Progenitor cell of endocrine pancreas (in vitro differentiated cells): Measurements from ENCODE around the gene ITGA4. TPM values are rescaled to one million over a fixed set of nuclear protein-coding genes. Genes with fewer than 3 reads are reported as not detected.

ENCODE experiments used
- DNase-seq: peaks from one replicate; pipeline ENCODE4 v3.0.0; 2021; ENCODE audit warnings: low spot score; ENCODE audit not compliant: unreplicated experiment
- H3K27ac Mint-ChIP-seq: 2 replicates; pipeline ENCODE4 v1.8.0; 2021; ENCODE audit warnings: mild to moderate bottlenecking, moderate library complexity, mixed read lengths
- H3K27me3 Mint-ChIP-seq: 2 replicates; pipeline ENCODE4 v1.8.0; 2021; ENCODE audit warnings: mixed read lengths
- H3K36me3 Mint-ChIP-seq: 2 replicates; pipeline ENCODE4 v1.8.0; 2022; ENCODE audit warnings: mixed read lengths; ENCODE audit not compliant: insufficient read depth
- H3K4me1 Mint-ChIP-seq: 2 replicates; pipeline ENCODE4 v1.8.0; 2021; ENCODE audit warnings: low read depth, mixed read lengths
- H3K4me3 Mint-ChIP-seq: 2 replicates; pipeline ENCODE4 v1.8.0; 2021; ENCODE audit warnings: low read depth, mild to moderate bottlenecking, moderate library complexity, mixed read lengths
- H3K9me3 Mint-ChIP-seq: 2 replicates; pipeline ENCODE4 v1.8.0; 2021; ENCODE audit warnings: low read depth, mixed read lengths
- total RNA-seq: library from RNA; stranded (reverse); gene quantifications from 2 replicates; pipeline ENCODE4 v1.2.1, GENCODE V29; 2021
- TF ChIP-seq, protein P1 (sequence below): fragments of 200-600 bp; sonication (generic); IDR thresholded peaks from one replicate; pipeline ENCODE4 v1.5.0; 2021; ENCODE audit warnings: antibody characterized with exemption, mild to moderate bottlenecking; ENCODE audit not compliant: unreplicated experiment

The ITGA4 gene
- total RNA-seq, 1 donor from 2014 or later = 0.96 TPM

DNA sequence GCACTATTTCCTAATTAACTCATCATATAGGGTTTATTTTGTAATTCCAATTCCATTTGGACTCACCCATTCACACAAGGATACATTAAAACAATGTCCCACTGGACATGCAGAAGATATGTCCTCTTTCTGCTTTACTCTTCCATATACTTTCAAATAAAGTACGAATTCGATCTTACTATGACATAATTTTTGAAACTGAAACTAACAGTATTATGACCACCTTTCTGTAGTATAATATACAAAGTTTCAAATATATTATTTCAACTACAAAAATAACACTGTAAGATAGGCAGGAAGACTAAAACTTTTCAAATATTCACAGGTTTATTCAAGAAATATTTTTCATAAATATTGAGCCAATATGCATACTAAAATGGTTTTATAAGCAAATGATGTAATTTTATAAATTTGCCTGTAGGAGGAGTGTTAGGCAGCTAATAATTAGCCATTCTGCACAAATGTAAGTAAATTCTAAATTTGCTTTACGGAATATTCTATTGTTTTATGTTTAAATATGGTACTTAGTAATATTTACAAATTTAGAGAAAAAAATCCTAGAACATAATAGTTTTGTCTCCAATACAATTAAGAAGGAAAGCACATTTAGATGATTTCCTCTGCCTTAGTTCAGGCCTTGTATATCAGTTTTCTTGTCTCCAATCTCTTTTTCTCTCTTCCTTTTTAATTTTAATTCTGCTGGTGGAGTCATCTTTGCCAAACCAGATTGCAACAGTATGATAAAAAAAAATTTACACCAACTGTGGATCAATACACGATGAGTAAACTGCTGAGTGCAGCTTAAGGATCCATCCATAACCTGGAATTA, 113.9 kb downstream of the ITGA4 start:
- TF ChIP-seq, protein P1, sequence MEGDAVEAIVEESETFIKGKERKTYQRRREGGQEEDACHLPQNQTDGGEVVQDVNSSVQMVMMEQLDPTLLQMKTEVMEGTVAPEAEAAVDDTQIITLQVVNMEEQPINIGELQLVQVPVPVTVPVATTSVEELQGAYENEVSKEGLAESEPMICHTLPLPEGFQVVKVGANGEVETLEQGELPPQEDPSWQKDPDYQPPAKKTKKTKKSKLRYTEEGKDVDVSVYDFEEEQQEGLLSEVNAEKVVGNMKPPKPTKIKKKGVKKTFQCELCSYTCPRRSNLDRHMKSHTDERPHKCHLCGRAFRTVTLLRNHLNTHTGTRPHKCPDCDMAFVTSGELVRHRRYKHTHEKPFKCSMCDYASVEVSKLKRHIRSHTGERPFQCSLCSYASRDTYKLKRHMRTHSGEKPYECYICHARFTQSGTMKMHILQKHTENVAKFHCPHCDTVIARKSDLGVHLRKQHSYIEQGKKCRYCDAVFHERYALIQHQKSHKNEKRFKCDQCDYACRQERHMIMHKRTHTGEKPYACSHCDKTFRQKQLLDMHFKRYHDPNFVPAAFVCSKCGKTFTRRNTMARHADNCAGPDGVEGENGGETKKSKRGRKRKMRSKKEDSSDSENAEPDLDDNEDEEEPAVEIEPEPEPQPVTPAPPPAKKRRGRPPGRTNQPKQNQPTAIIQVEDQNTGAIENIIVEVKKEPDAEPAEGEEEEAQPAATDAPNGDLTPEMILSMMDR = peak; percentile 36
- Mint-ChIP-seq H3K4me1 (no peaks in the 10 kb centered on the region), H3K4me3 (no peak overlapping the region)

DNA sequence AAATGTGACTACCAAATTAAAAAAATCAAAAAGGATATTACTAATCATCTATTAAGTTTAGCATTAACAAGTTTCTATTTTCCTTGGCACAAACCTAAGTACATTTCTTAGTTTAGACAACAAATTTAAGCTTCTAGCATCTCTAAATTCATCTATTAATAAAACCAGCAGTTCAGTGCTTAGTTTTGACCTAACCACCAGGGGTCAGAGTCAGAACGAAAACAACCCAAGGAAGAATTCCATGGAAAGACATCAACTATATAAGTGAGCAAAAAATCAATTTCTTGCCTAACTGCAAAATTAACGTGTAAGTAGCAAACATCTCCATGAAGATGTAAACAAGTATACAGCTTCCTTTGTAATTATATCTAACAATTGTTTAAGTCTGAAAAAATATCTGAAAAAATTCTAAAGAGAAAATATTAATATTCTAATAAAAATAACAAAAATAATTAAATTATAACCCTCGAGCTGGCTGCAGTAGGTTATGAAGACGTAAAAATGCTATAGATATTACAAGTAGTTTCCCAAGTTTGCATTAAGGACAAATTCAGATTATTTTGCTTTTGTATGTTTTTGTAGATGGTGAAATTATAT, 116.1 kb downstream of the ITGA4 start:
- Mint-ChIP-seq H3K9me3 (no peaks in the 10 kb centered on the region), H3K36me3 (no peaks in the 10 kb centered on the region)

More for the DNA sequence above, 113.9 kb downstream of the ITGA4 start:
- Mint-ChIP-seq H3K9me3 (no peaks in the 10 kb centered on the region), H3K27me3 (peaks cover 25% of the 10 kb centered on the region), H3K27ac (no peak overlapping the region), H3K36me3 (no peaks in the 10 kb centered on the region)
- DNase-seq = no peak

DNA sequence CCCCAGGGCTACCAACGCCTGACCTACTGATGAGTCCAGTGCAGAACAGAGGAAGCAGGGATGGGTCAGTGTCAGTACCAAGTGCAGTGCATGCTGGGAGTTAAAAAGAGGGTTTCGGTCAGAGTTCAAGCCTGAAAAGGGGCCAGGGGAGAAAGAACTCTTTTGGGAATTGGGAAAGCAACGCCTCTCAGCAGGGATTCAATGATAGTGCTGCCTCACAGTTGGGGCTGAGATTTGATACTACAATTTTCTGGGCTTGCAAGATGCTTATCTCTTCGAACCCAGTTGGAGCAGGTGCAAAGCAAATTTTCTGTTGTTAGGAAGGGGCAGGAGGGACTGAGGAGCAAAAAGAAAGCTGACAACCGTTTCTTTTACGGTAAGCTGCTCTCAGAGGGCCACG, 117.1 kb downstream of the ITGA4 start:
- H3K27me3 Mint-ChIP-seq = peaks cover 21% of the 10 kb centered on the region
- no peaks in the 10 kb centered on the region for H3K36me3 Mint-ChIP-seq
- no peak for DNase-seq
- no peaks in the 10 kb centered on the region for H3K9me3 Mint-ChIP-seq
- TF ChIP-seq, protein P1 = no peak
- H3K4me3 Mint-ChIP-seq = no peak overlapping the region
- no peaks in the 10 kb centered on the region for H3K4me1 Mint-ChIP-seq
- H3K27ac Mint-ChIP-seq = no peak overlapping the region

More for the DNA sequence above, 116.1 kb downstream of the ITGA4 start:
- Mint-ChIP-seq H3K27me3 (peaks cover 25% of the 10 kb centered on the region), H3K27ac (no peak overlapping the region), H3K4me1 (no peaks in the 10 kb centered on the region), H3K4me3 (no peak overlapping the region)
- DNase-seq = no peak
- TF ChIP-seq, protein P1 = peak; percentile 74

DNA sequence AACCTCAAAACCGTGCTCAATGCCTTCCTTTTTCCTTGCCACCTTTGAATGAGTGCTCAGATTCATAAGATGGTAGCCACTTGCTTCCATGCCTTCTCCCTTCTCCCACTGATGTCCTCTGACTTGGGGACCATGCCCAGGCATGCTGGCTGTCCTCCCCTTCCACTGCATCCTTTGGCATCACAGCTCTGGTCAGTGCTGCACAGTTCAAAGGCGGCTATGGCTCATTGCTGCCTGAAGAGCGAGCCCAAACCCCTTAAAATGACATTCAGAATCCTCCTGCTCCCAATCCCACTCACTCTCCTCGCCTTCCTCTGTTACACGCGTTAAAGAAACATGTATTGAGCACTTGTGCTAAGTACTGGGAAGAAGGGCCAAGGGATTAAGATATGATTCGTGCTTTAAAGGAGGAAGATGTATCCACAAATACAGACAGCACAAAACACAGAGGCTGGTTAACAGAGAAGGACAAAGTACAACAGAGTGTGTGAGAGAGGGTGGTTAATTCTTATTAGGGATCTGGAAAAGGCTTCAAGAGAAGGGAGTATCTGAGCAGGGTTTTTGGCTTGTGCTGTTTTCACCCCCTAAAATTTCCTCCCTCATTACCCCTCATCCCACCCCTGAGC, 118.0 kb downstream of the ITGA4 start:
- TF ChIP-seq, protein P1 = no peak
- H3K36me3 Mint-ChIP-seq = no peaks in the 10 kb centered on the region
- no peak for DNase-seq
- no peak overlapping the region for H3K27ac Mint-ChIP-seq
- no peaks in the 10 kb centered on the region for H3K4me1 Mint-ChIP-seq
- H3K4me3 Mint-ChIP-seq = no peak overlapping the region
- H3K27me3 Mint-ChIP-seq = peaks cover 15% of the 10 kb centered on the region
- no peaks in the 10 kb centered on the region for H3K9me3 Mint-ChIP-seq

DNA sequence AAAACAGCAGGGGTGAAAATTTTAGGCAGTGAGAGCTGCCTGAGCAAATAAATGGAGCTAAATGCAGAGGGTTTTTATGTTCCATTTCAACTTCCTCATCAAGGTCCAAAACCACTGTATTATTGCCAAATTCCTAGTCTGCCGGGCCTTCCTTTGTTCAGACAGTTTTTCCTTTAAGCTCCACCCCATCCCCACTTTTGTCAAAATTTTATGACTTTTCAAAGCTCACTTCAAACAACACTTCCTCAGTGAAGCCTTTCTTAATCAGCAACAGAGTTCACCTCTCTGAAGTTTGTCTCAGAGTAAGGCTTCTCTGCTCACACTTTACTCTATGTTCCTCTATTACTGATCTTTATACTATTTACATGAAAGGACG, 118.5 kb downstream of the ITGA4 start:
- Mint-ChIP-seq H3K36me3 (no peaks in the 10 kb centered on the region), H3K9me3 (no peaks in the 10 kb centered on the region), H3K4me1 (no peaks in the 10 kb centered on the region), H3K27me3 (peaks cover 12% of the 10 kb centered on the region), H3K27ac (no peak overlapping the region), H3K4me3 (no peak overlapping the region)
- no peak for DNase-seq
- TF ChIP-seq, protein P1 = no peak
